ENCODE data around the gene PRPS1. TPM values are rescaled to one million over a fixed set of nuclear protein-coding genes. Genes with fewer than 3 reads are reported as not detected.
"Not testable (repeated sequence)": the region's sequence is repeated elsewhere in the genome, so short reads cannot be mapped to it uniquely, and the experiment has no call there.

Gene PRPS1
- polyA plus RNA-seq (2013, experiment 1 of 2; ENCODE audit: insufficient read length) = 76.3 TPM
- polyA plus RNA-seq (2013, experiment 2 of 2; ENCODE audit: insufficient read length) = 75.1 TPM

GRCh38 chrX:107627838-107628661 is at the start of gene PRPS1:
TSS of gene PRPS1 (plus strand) at chrX:107628510. CDS start at chrX:107628629, 119 bp downstream.
- DNase-seq = peak; percentile 96

GRCh38 chrX:107579956-107580355 is 48.4 kb upstream of the PRPS1 start:
- DNase-seq = peak; percentile 73

GRCh38 chrX:107581923-107582322 is 46.4 kb upstream of the PRPS1 start:
- DNase-seq = no peak

- no peak for DNase-seq
Observed at GRCh38 chrX:107589243-107589642, 39.1 kb upstream of the PRPS1 start.

GRCh38 chrX:107596651-107597050 is 31.7 kb upstream of the PRPS1 start:
- no peak for DNase-seq

GRCh38 chrX:107597264-107597663 is 31.0 kb upstream of the PRPS1 start:
- no peak for DNase-seq

GRCh38 chrX:107597791-107598190 is 30.5 kb upstream of the PRPS1 start:
- DNase-seq = no peak

- no peak for DNase-seq
Observed at GRCh38 chrX:107599450-107599861, 28.9 kb upstream of the PRPS1 start.

GRCh38 chrX:107600366-107600765 is 27.9 kb upstream of the PRPS1 start:
- no peak for DNase-seq

- DNase-seq = no peak
Observed at GRCh38 chrX:107601326-107601725, 27.0 kb upstream of the PRPS1 start.

- no peak for DNase-seq
Observed at GRCh38 chrX:107601759-107602158, 26.6 kb upstream of the PRPS1 start.

GRCh38 chrX:107602694-107603239 is 25.5 kb upstream of the PRPS1 start:
- DNase-seq = no peak

GRCh38 chrX:107603429-107604159 is 24.7 kb upstream of the PRPS1 start:
- DNase-seq = no peak

- DNase-seq = not testable (repeated sequence)
Observed at GRCh38 chrX:107609061-107609460, 19.2 kb upstream of the PRPS1 start.

GRCh38 chrX:107610667-107611066 is 17.6 kb upstream of the PRPS1 start:
- DNase-seq = no peak

- DNase-seq = peak; percentile 9
Observed at GRCh38 chrX:107619885-107620322, 8.4 kb upstream of the PRPS1 start.

- no peak for DNase-seq
Observed at GRCh38 chrX:107624893-107625292, 3.4 kb upstream of the PRPS1 start.

- DNase-seq = no peak
Observed at GRCh38 chrX:107625739-107626138, 2.6 kb upstream of the PRPS1 start.

- DNase-seq = no peak
Observed at GRCh38 chrX:107626481-107626880, 1.8 kb upstream of the PRPS1 start.

- DNase-seq = no peak
Observed at GRCh38 chrX:107626916-107627315, 1.4 kb upstream of the PRPS1 start.

GRCh38 chrX:107628662-107629539 is 591 bp downstream of the PRPS1 start:
- peak; percentile 17 for DNase-seq

- peak; percentile 32 for DNase-seq
Observed at GRCh38 chrX:107629540-107629909, 1.2 kb downstream of the PRPS1 start.

All from fibroblast of skin of scalp (primary cell).